22Rv1 (cell line): ENCODE measurements around the gene TNNT2.

Experiments used
- ZFX ChIP-seq: fragments of 450-650 bp; IDR thresholded peaks from 2 replicates; pipeline ENCODE4 v1.6.1; 2017; ENCODE audit warnings: antibody characterized with exemption, borderline replicate concordance
- TF ChIP-seq, protein P1 (sequence below): fragments of 450-650 bp; IDR thresholded peaks from 2 replicates; pipeline ENCODE4 v1.5.1; 2017; ENCODE audit warnings: mild to moderate bottlenecking

DNA sequence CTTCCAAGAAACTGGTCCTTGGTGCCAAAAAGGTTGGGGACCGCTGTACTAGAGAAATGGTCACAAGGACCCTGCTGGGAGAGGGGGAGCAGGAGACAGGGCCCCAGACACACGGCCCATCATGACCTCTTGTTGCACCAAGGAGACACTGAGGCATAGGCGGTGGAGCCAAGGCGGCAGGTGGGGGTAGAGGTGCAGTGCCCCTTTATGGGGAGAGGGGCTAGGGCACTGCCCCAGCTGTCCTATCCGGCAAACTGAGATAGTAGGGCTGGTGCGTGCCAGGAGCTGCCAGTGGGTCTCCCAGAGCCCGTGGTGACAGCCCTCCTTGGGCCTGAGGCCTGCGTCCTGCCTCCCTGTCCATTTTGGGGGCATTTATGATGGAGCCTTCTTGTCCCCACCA is 20.3 kb downstream of the TNNT2 start:
- TF ChIP-seq, protein P1, sequence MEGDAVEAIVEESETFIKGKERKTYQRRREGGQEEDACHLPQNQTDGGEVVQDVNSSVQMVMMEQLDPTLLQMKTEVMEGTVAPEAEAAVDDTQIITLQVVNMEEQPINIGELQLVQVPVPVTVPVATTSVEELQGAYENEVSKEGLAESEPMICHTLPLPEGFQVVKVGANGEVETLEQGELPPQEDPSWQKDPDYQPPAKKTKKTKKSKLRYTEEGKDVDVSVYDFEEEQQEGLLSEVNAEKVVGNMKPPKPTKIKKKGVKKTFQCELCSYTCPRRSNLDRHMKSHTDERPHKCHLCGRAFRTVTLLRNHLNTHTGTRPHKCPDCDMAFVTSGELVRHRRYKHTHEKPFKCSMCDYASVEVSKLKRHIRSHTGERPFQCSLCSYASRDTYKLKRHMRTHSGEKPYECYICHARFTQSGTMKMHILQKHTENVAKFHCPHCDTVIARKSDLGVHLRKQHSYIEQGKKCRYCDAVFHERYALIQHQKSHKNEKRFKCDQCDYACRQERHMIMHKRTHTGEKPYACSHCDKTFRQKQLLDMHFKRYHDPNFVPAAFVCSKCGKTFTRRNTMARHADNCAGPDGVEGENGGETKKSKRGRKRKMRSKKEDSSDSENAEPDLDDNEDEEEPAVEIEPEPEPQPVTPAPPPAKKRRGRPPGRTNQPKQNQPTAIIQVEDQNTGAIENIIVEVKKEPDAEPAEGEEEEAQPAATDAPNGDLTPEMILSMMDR = no peak
- no peak for TF ChIP-seq ZFX
